A549 (cell line): ENCODE data around the gene UCKL1. TPM values are rescaled to one million over a fixed set of nuclear protein-coding genes. Genes with fewer than 3 reads are reported as not detected.

Experiments used
- ATAC-seq, 2 experiments: fragments of 200-7000 bp in 1 of 2; fragments of >200 bp in 1 of 2; cut with Nextera tagmentation in 1 of 2; cut with Tn5 transposase in 1 of 2; 3 replicates each; pipeline versions ENCODE4 v1.8.0 to v1.9.1; 2018 to 2020; ENCODE audit warnings: mild to moderate bottlenecking in 1 of 2, moderate library complexity in 1 of 2
- CTCF ChIA-PET: fragments of 300-600 bp; sonication (Branson Sonifier 250); formaldehyde crosslinking; extraction: SDS; loops from one replicate; lab custom pipeline; 2021; ENCODE audit warnings: antibody characterized with exemption, inconsistent platforms; lab: Yijun Ruan, JAX
- POLR2A ChIA-PET: fragments of 350-600 bp; formaldehyde crosslinking; extraction: SDS; loops from one replicate; lab custom pipeline; 2021; ENCODE audit warnings: antibody characterized with exemption, inconsistent platforms; lab: Yijun Ruan, JAX
- DNase-seq, 2 experiments: peaks; one replicate each; pipeline versions ENCODE4 v3.0.0 to v3.0.0-alpha.2; 2011 to 2016; ENCODE audit warnings: low read depth in 1 of 2, low spot score in 1 of 2
- FAIRE-seq: peaks from 2 replicates; lab custom pipeline; 2011; peaks lifted over from hg19 to GRCh38; lab: Jason Lieb, UNC
- H3K27ac ChIP-seq, 2 experiments: fragments of >200 bp; sonication (Bioruptor Twin); formaldehyde crosslinking; 3 replicates each; pipeline ENCODE4 v1.5.1; 2016 to 2017
- H3K4me1 ChIP-seq: fragments of >200 bp; sonication (Bioruptor Twin); formaldehyde crosslinking; 3 replicates; pipeline ENCODE4 v1.6.1; 2016
- H3K4me2 ChIP-seq: fragments of >200 bp; sonication (Bioruptor Twin); formaldehyde crosslinking; 3 replicates; pipeline ENCODE4 v1.6.1; 2016
- H3K4me3 ChIP-seq: fragments of >200 bp; sonication (Bioruptor Twin); formaldehyde crosslinking; 3 replicates; pipeline ENCODE4 v1.5.1; 2016
- H3K9me3 ChIP-seq: fragments of >200 bp; sonication (Bioruptor Twin); formaldehyde crosslinking; 3 replicates; pipeline ENCODE4 v1.6.1; 2016
- ATOH8 ChIP-seq: fragments of 250-450 bp; sonication (Bioruptor Pico); IDR thresholded peaks from 2 replicates; pipeline ENCODE4 v1.5.0; 2020; ENCODE audit warnings: low read depth, mild to moderate bottlenecking, moderate library complexity
- CBX2 ChIP-seq: fragments of 200-600 bp; sonication (generic); IDR thresholded peaks from 2 replicates; pipeline ENCODE4 v1.6.1; 2016; ENCODE audit warnings: low read depth, mild to moderate bottlenecking, borderline replicate concordance
- CBX8 ChIP-seq: fragments of 200-600 bp; sonication (generic); IDR thresholded peaks from 2 replicates; pipeline ENCODE4 v1.6.1; 2016
- CEBPB ChIP-seq, 2 experiments: fragments of >200 bp in 1 of 2; sonication (Bioruptor Twin) in 1 of 2; formaldehyde crosslinking in 1 of 2; IDR thresholded peaks; 2 replicates each; pipeline ENCODE4 v1.6.1; 2012 to 2016
- E2F6 ChIP-seq: IDR thresholded peaks from 2 replicates; pipeline ENCODE4 v1.6.1; 2012; ENCODE audit warnings: low read depth, borderline replicate concordance
- EHF ChIP-seq: fragments of 250-450 bp; sonication (Bioruptor Pico); IDR thresholded peaks from 2 replicates; pipeline ENCODE4 v1.5.0; 2020; ENCODE audit warnings: mild to moderate bottlenecking
- ELK1 ChIP-seq: fragments of 150-350 bp; IDR thresholded peaks from 2 replicates; pipeline ENCODE4 v1.6.1; 2014; ENCODE audit warnings: low read depth, mild to moderate bottlenecking, low read length
- EP300 ChIP-seq, 2 experiments: fragments of >200 bp; sonication (Bioruptor Twin); formaldehyde crosslinking; IDR thresholded peaks; 2 replicates in 1 of 2; 3 replicates in 1 of 2; pipeline ENCODE4 v1.6.1; 2016 to 2017
- ESRRA ChIP-seq: fragments of 150-350 bp; IDR thresholded peaks from 2 replicates; pipeline ENCODE4 v1.6.1; 2014; ENCODE audit warnings: mild to moderate bottlenecking, low read length, borderline replicate concordance
- FOSB ChIP-seq: fragments of 250-450 bp; sonication (Bioruptor Pico); IDR thresholded peaks from 2 replicates; pipeline ENCODE4 v1.5.0; 2020; ENCODE audit warnings: mild to moderate bottlenecking, moderate library complexity
- HES2 ChIP-seq: fragments of >200 bp; sonication (Bioruptor Twin); formaldehyde crosslinking; IDR thresholded peaks from 2 replicates; pipeline ENCODE4 v1.6.1; 2016
- HOXA7 ChIP-seq: fragments of 250-450 bp; sonication (Bioruptor Pico); IDR thresholded peaks from 2 replicates; pipeline ENCODE4 v1.5.0; 2020; ENCODE audit warnings: mild to moderate bottlenecking, moderate library complexity
- HOXB13 ChIP-seq: fragments of 250-450 bp; sonication (Bioruptor Pico); IDR thresholded peaks from 2 replicates; pipeline ENCODE4 v1.5.0; 2020; ENCODE audit warnings: low read depth, mild to moderate bottlenecking, moderate library complexity
- HOXB5 ChIP-seq: fragments of 250-450 bp; sonication (Bioruptor Pico); IDR thresholded peaks from 2 replicates; pipeline ENCODE4 v1.5.0; 2020; ENCODE audit warnings: mild to moderate bottlenecking, moderate library complexity
- JUN ChIP-seq, 2 experiments: fragments of >200 bp; sonication (Bioruptor Twin); formaldehyde crosslinking; IDR thresholded peaks; 2 replicates in 1 of 2; 3 replicates in 1 of 2; pipeline ENCODE4 v1.6.1; 2016 to 2017
- JUNB ChIP-seq: fragments of >200 bp; sonication (Bioruptor Twin); formaldehyde crosslinking; IDR thresholded peaks from 2 replicates; pipeline ENCODE4 v1.6.1; 2016
- NR3C1 ChIP-seq: fragments of >200 bp; sonication (Bioruptor Twin); formaldehyde crosslinking; IDR thresholded peaks from 3 replicates; pipeline ENCODE4 v1.6.1; 2017
- PHF8 ChIP-seq: fragments of 200-600 bp; sonication (generic); IDR thresholded peaks from 2 replicates; pipeline ENCODE4 v1.6.1; 2016; ENCODE audit warnings: low read depth, mild to moderate bottlenecking, antibody characterized with exemption, moderate library complexity, borderline replicate concordance
- POLR2A ChIP-seq: IDR thresholded peaks from 2 replicates; pipeline ENCODE4 v1.6.1; 2012; ENCODE audit warnings: mild to moderate bottlenecking, low read length
- RCOR1 ChIP-seq: fragments of 150-350 bp; IDR thresholded peaks from 2 replicates; pipeline ENCODE4 v1.6.1; 2014; ENCODE audit warnings: antibody characterized with exemption, low read length, low read depth
- RNF2 ChIP-seq: fragments of 200-600 bp; sonication (generic); IDR thresholded peaks from 2 replicates; pipeline ENCODE4 v1.6.1; 2016; ENCODE audit warnings: low read depth, mild to moderate bottlenecking, antibody characterized with exemption, moderate library complexity, borderline replicate concordance
- SMC3 ChIP-seq: fragments of >200 bp; sonication (Bioruptor Twin); formaldehyde crosslinking; IDR thresholded peaks from 3 replicates; pipeline ENCODE4 v1.6.1; 2018; ENCODE audit warnings: inconsistent platforms
- SREBF2 ChIP-seq: fragments of 450-650 bp; IDR thresholded peaks from 2 replicates; pipeline ENCODE4 v1.6.1; 2014; ENCODE audit warnings: mild to moderate bottlenecking, moderate library complexity
- TFCP2L1 ChIP-seq: fragments of 250-450 bp; sonication (Bioruptor Pico); IDR thresholded peaks from 2 replicates; pipeline ENCODE4 v1.5.0; 2021; ENCODE audit warnings: mild to moderate bottlenecking
- WGBS: methylation state at CpG from one replicate; pipeline ENCODE4 v1.1.6; 2017; ENCODE audit errors: missing lambda C conversion rate; 5-methylcytosine and 5-hydroxymethylcytosine counted together
- polyA plus RNA-seq, 4 experiments: library from polyadenylated mRNA; depleted of rRNA in 3 of 4; stranded (reverse); fragments of >200 nt; fragmentation: RNase III in 1 of 4; extraction: RNeasy Plus Mini Kit Qiagen cat#74134 plus additional on column Dnase treatment in 1 of 4; gene quantifications; 2 replicates in 3 of 4; 3 replicates in 1 of 4; pipeline ENCODE4 v1.2.3, GENCODE V29; 2011 to 2017

UCKL1 gene
- polyA plus RNA-seq, 2 of the 4 experiments (the other 2 are of a cell fraction), result 19.1 to 30.4 TPM

GRCh38 chr20:63893999-63894357, 62.2 kb downstream of the UCKL1 start:
- CTCF ChIA-PET, result interaction anchor here (0.6 to 1.0 kb wide), 2 partner anchors 10 to 19 kb away, joined by 3 to 4 read pairs; no protein-coding TSS in a partner anchor
- peaks cover 12% of the 10 kb centered on the region for H3K4me1 ChIP-seq
- ATAC-seq (no peak; a peak in 1 of 6 replicates), FAIRE-seq (no peak), DNase-seq (no peak)
- TF ChIP-seq JUN (IDR thresholded peaks at IDR 0.05), result no peak
- no peak for TF ChIP-seq SMC3
- no peak for TF ChIP-seq PHF8
- TF ChIP-seq HES2, result no peak
- TF ChIP-seq E2F6, result no peak
- no peak for TF ChIP-seq RNF2
- TF ChIP-seq EHF, result no peak
- no peak for TF ChIP-seq ATOH8 (CRISPR knock-in tag)
- no peak for TF ChIP-seq ELK1
- H3K4me3 ChIP-seq, result no peak overlapping the region
- no peak overlapping the region for H3K27ac ChIP-seq
- H3K4me2 ChIP-seq, result no peak overlapping the region; the same call in 2 of the 3 replicates
- WGBS, result 90% methylated on average over 6 of the region's 6 CpGs
- no peaks in the 10 kb centered on the region for H3K9me3 ChIP-seq
- POLR2A ChIA-PET, result interaction anchor here (1.1 to 2.3 kb wide), 3 partner anchors 18 to 153 kb away, joined by 4 to 14 read pairs (median 4); partner anchors contain the start of gene TPD52L2

GRCh38 chr20:63892402-63892801, 63.8 kb downstream of the UCKL1 start:
- POLR2A ChIA-PET, result interaction anchor here (0.7 kb wide), 1 partner anchor 472 kb away, joined by 5 read pairs; no protein-coding TSS in a partner anchor
- TF ChIP-seq ATOH8 (CRISPR knock-in tag) (no peak), ESRRA (no peak), JUNB (no peak), CEBPB (IDR thresholded peaks at IDR 0.05) (no peak), NR3C1 (no peak), TFCP2L1 (CRISPR knock-in tag) (no peak), EP300 (IDR thresholded peaks at IDR 0.05) (no peak), CBX8 (no peak), FOSB (CRISPR knock-in tag) (no peak), CBX2 (no peak), HOXB5 (CRISPR knock-in tag) (no peak), EHF (no peak), SREBF2 (no peak), HOXA7 (CRISPR knock-in tag) (no peak), HOXB13 (CRISPR knock-in tag) (no peak), RCOR1 (no peak), POLR2A (no peak)
- H3K9me3 ChIP-seq, result no peaks in the 10 kb centered on the region
- H3K4me1 ChIP-seq, result peaks cover 12% of the 10 kb centered on the region
- no peak overlapping the region for H3K4me3 ChIP-seq
- CTCF ChIA-PET, result interaction anchor here (0.5 to 3.0 kb wide), 5 partner anchors 10 to 82 kb away, joined by 3 to 15 read pairs (median 9); partner anchors contain the start of gene TPD52L2
- no peak for FAIRE-seq
- no peak for DNase-seq
- WGBS, result 90% methylated on average over 7 of the region's 7 CpGs
- H3K27ac ChIP-seq, result no peak overlapping the region
- ATAC-seq, result no peak
- H3K4me2 ChIP-seq, result no peak overlapping the region
